Keratinocyte (primary cell): ENCODE measurements around the gene DNAH8. TPM values are rescaled to one million over a fixed set of nuclear protein-coding genes. Genes with fewer than 3 reads are reported as not detected.

ENCODE experiments used
- DNase-seq: peaks from one replicate; pipeline ENCODE4 v3.0.0-alpha.2; 2011; ENCODE audit warnings: low read depth, missing footprints, low spot score
- FAIRE-seq: peaks from 2 replicates; lab custom pipeline; 2011; peaks lifted over from hg19 to GRCh38; lab: Jason Lieb, UNC
- H2AFZ ChIP-seq: 2 replicates; pipeline ENCODE4 v1.6.0; 2012; ENCODE audit warnings: low read length, control low read depth, inconsistent platforms; ENCODE audit not compliant: control insufficient read depth
- H3K27ac ChIP-seq: 2 replicates; pipeline ENCODE4 v1.5.1; 2011; ENCODE audit warnings: low read length; ENCODE audit not compliant: control insufficient read depth, insufficient read depth
- H3K27me3 ChIP-seq: 3 replicates; pipeline ENCODE4 v1.6.0; 2011; ENCODE audit warnings: low read length; ENCODE audit not compliant: control insufficient read depth, insufficient read depth; ENCODE audit errors: extremely low read depth
- H3K36me3 ChIP-seq, 2 experiments: 2 replicates in 1 of 2; 3 replicates in 1 of 2; pipeline ENCODE4 v1.5.1; 2011; ENCODE audit warnings: low read length in 2 of 2, mild to moderate bottlenecking in 1 of 2; ENCODE audit not compliant: control insufficient read depth in 2 of 2, insufficient read depth in 2 of 2; ENCODE audit errors: extremely low read depth in 1 of 2
- H3K4me1 ChIP-seq: 3 replicates; pipeline ENCODE4 v1.5.1; 2011; ENCODE audit warnings: low read length; ENCODE audit not compliant: control insufficient read depth, insufficient read depth; ENCODE audit errors: extremely low read depth
- H3K4me2 ChIP-seq: 3 replicates; pipeline ENCODE4 v1.6.0; 2011; ENCODE audit warnings: low read depth, low read length; ENCODE audit not compliant: control insufficient read depth, insufficient read depth; ENCODE audit errors: extremely low read depth
- H3K4me3 ChIP-seq, 3 experiments: fragments of 200-600 bp in 1 of 3; sonication (generic) in 1 of 3; 2 replicates in 2 of 3; 3 replicates in 1 of 3; pipeline ENCODE4 v1.5.1; 2011 to 2016; ENCODE audit warnings: low read length in 3 of 3, mild to moderate bottlenecking in 3 of 3, control low read depth in 2 of 3, inconsistent platforms in 1 of 3, low read depth in 1 of 3, mixed read lengths in 1 of 3, mixed run types in 1 of 3, moderate library complexity in 1 of 3; ENCODE audit not compliant: control insufficient read depth in 2 of 3, insufficient read depth in 2 of 3; ENCODE audit errors: extremely low read depth in 1 of 3
- H3K79me2 ChIP-seq: 2 replicates; pipeline ENCODE4 v1.6.0; 2012; ENCODE audit warnings: low read length; ENCODE audit not compliant: control insufficient read depth, insufficient read depth
- H3K9ac ChIP-seq: 3 replicates; pipeline ENCODE4 v1.6.0; 2011; ENCODE audit warnings: low read length; ENCODE audit not compliant: control insufficient read depth, insufficient read depth; ENCODE audit errors: extremely low read depth
- H3K9me1 ChIP-seq: 3 replicates; pipeline ENCODE4 v1.6.0; 2011; ENCODE audit warnings: low read length; ENCODE audit not compliant: control insufficient read depth, insufficient read depth; ENCODE audit errors: extremely low read depth
- H3K9me3 ChIP-seq: 2 replicates; pipeline ENCODE4 v1.5.1; 2012; ENCODE audit warnings: low read depth, low read length; ENCODE audit not compliant: control insufficient read depth
- H4K20me1 ChIP-seq: 3 replicates; pipeline ENCODE4 v1.6.0; 2011; ENCODE audit warnings: low read length; ENCODE audit not compliant: control insufficient read depth, insufficient read depth; ENCODE audit errors: extremely low read depth
- CTCF ChIP-seq, 3 experiments: IDR thresholded peaks in 1 of 3; conservative IDR thresholded peaks in 1 of 3; optimal IDR thresholded peaks in 1 of 3; 2 replicates in 2 of 3; 3 replicates in 1 of 3; pipeline versions ENCODE3 to v1.5.1; 2011; ENCODE audit warnings: low read length in 3 of 3, mild to moderate bottlenecking in 3 of 3, moderate library complexity in 2 of 3, control low read depth in 1 of 3, inconsistent platforms in 1 of 3; ENCODE audit not compliant: insufficient read depth in 2 of 3; ENCODE audit errors: extremely low read depth in 1 of 3
- EZH2 ChIP-seq: IDR thresholded peaks from one replicate; pipeline ENCODE4 v1.6.1; 2012; ENCODE audit warnings: inconsistent platforms, mild to moderate bottlenecking, low read length, moderate library complexity
- dilution Hi-C: fragments of 300-500 bp; cut with MboI; formaldehyde crosslinking; loops from one replicate; pipeline ENCODE4 v1.7.0; 2020; ENCODE audit warnings: low sequenced_read_pairs; ENCODE audit not compliant: extremely low pct_ligation_motif_present
- polyA plus RNA-seq, 5 experiments: library from polyadenylated mRNA; depleted of rRNA in 3 of 5; stranded (reverse) in 3 of 5; stranded (forward) in 1 of 5; unstranded in 1 of 5; fragments of >200 nt; gene quantifications; 1 replicate in 1 of 5; 2 replicates in 3 of 5; 3 replicates in 1 of 5; pipeline versions ENCODE4 v1.2.1 to v1.2.3, GENCODE V29; 2011 to 2012; ENCODE audit warnings: missing spikeins in 2 of 5, low read depth in 1 of 5, low replicate concordance in 1 of 5

DNAH8 gene
- polyA plus RNA-seq, 1 donor (not counting 4 experiments of a cell fraction or from before 2014, with no cell fraction given): 0.01 TPM

GRCh38 chr6:38684237-38684636, 30.9 kb upstream of the DNAH8 start:
- Histone ChIP-seq H3K9ac (no peak overlapping the region), H3K9me3 (no peaks in the 10 kb centered on the region), H2AFZ (no peak overlapping the region), H3K27me3 (no peaks in the 10 kb centered on the region), H3K27ac (no peak overlapping the region), H3K4me3 (no peak overlapping the region), H4K20me1 (peaks cover 11% of the 10 kb centered on the region), H3K4me2 (no peak overlapping the region), H3K4me1 (no peaks in the 10 kb centered on the region), H3K9me1 (no peaks in the 10 kb centered on the region), H3K79me2 (peaks cover 37% of the 10 kb centered on the region), H3K36me3 (peaks cover 14 to 20% of the 10 kb centered on the region in 2 experiments)
- no peak for DNase-seq
- FAIRE-seq: no peak
- dilution Hi-C loops: no loop called here
- TF ChIP-seq CTCF (optimal IDR thresholded peaks at IDR 0.05 in 1 of 3, IDR thresholded peaks at IDR 0.05 in 1 of 3, conservative IDR thresholded peaks at IDR 0.05 in 1 of 3; ENCODE audit: extremely low read depth in 1 of 3, insufficient read depth in 2 of 3, low read length in 3 of 3): no peak
- TF ChIP-seq EZH2: no peak

- TF ChIP-seq CTCF (optimal IDR thresholded peaks at IDR 0.05 in 1 of 3, IDR thresholded peaks at IDR 0.05 in 1 of 3, conservative IDR thresholded peaks at IDR 0.05 in 1 of 3; ENCODE audit: extremely low read depth in 1 of 3, insufficient read depth in 2 of 3, low read length in 3 of 3) (no peak), EZH2 (no peak)
- Histone ChIP-seq H3K4me3 (no peak overlapping the region), H4K20me1 (peaks cover 11% of the 10 kb centered on the region), H3K27ac (no peak overlapping the region), H3K79me2 (peaks cover 43% of the 10 kb centered on the region), H3K36me3 (peaks cover 14 to 21% of the 10 kb centered on the region in 2 experiments), H2AFZ (no peak overlapping the region), H3K9me3 (no peaks in the 10 kb centered on the region), H3K4me1 (no peaks in the 10 kb centered on the region), H3K4me2 (no peak overlapping the region), H3K27me3 (no peaks in the 10 kb centered on the region), H3K9me1 (no peaks in the 10 kb centered on the region), H3K9ac (no peak overlapping the region)
- DNase-seq: no peak
- dilution Hi-C loops: no loop called here
- FAIRE-seq: no peak
Measured at GRCh38 chr6:38684904-38685303, 30.2 kb upstream of the DNAH8 start.
